NT2/D1 (cell line): ENCODE measurements around the gene TGFB2.

Experiments used
- DNase-seq: peaks from one replicate; pipeline ENCODE4 v3.0.0-alpha.2; 2011; ENCODE audit warnings: low read depth, low spot score
- H3K27me3 ChIP-seq: 2 replicates; pipeline ENCODE4 v1.6.0; 2011; ENCODE audit warnings: mild to moderate bottlenecking; ENCODE audit not compliant: insufficient read length, insufficient read depth
- H3K36me3 ChIP-seq: 2 replicates; pipeline ENCODE4 v1.6.1; 2011; ENCODE audit warnings: mild to moderate bottlenecking, low read length, mixed read lengths; ENCODE audit not compliant: insufficient read depth, insufficient read length
- H3K4me1 ChIP-seq: 2 replicates; pipeline ENCODE4 v1.5.1; 2011; ENCODE audit not compliant: insufficient read depth, insufficient read length
- H3K4me3 ChIP-seq: 2 replicates; pipeline ENCODE4 v1.5.1; 2011; ENCODE audit warnings: low read depth; ENCODE audit not compliant: insufficient read length
- H3K9ac ChIP-seq: 2 replicates; pipeline ENCODE4 v1.6.0; 2011; ENCODE audit warnings: low read depth; ENCODE audit not compliant: insufficient read length
- H3K9me3 ChIP-seq: 2 replicates; pipeline ENCODE4 v1.5.1; 2011; ENCODE audit warnings: mild to moderate bottlenecking, low read length; ENCODE audit not compliant: insufficient read depth
- SUZ12 ChIP-seq: IDR thresholded peaks from 2 replicates; pipeline ENCODE4 v1.6.1; 2011; ENCODE audit not compliant: insufficient read length, insufficient read depth; ENCODE audit errors: extremely low read depth
- YY1 ChIP-seq: IDR thresholded peaks from 2 replicates; pipeline ENCODE4 v1.6.1; 2011; ENCODE audit not compliant: insufficient read length, insufficient read depth
- ZNF274 ChIP-seq: IDR thresholded peaks from 2 replicates; pipeline ENCODE4 v1.6.1; 2011; ENCODE audit warnings: mild to moderate bottlenecking, low read depth, low read length

The TGFB2 gene

DNA sequence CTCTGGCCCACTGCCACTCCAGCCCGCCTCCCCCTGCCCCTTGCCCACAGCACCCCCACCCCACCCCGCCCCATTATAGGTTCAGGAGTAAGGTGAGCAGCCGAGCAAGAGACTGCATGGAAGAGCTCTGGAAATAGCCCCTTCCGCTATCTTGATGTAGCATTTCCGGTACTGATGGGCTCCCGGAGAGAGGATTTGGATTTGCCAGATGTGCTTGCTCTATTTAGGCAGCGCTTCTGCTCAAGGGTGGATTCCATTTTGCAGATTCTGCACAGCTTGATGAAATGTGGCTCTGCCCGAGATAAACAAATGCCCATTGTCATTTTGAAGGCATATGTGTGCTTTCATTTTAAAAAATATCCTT, 6.9 kb downstream of the TGFB2 start:
- peaks cover 14% of the 10 kb centered on the region for H3K27me3 ChIP-seq
- peaks cover 11% of the 10 kb centered on the region for H3K36me3 ChIP-seq
- no peak for DNase-seq
- no peaks in the 10 kb centered on the region for H3K9me3 ChIP-seq
- H3K4me1 ChIP-seq, result no peaks in the 10 kb centered on the region
- no peak overlapping the region for H3K9ac ChIP-seq
- no peak overlapping the region for H3K4me3 ChIP-seq
- TF ChIP-seq ZNF274 (no peak), SUZ12 (no peak), YY1 (no peak)

DNA sequence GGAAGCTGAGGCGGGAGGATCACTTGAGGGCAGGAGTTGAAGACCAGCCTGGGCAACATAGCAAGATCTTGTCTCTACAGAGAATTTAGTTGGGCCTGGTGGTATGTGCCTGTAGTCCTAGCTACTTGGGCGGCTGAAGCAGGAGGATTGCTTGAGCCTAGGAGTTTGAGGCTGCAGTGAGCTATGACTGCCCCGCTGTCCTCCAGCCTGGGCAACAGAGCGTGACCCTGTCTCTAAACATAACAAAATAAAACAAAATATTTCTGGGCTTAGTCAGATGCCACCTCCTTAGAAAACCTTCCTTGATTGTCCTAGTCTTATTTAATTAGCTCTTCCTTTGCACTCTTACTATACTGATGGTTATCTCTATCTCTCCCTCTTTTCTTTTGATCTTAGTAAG, 8.5 kb downstream of the TGFB2 start:
- H3K9ac ChIP-seq, result no peak overlapping the region
- H3K4me3 ChIP-seq, result no peak overlapping the region
- DNase-seq, result no peak
- H3K4me1 ChIP-seq, result no peaks in the 10 kb centered on the region
- no peaks in the 10 kb centered on the region for H3K9me3 ChIP-seq
- H3K36me3 ChIP-seq, result peaks cover 11% of the 10 kb centered on the region
- TF ChIP-seq SUZ12 (no peak), ZNF274 (no peak), YY1 (no peak)
- H3K27me3 ChIP-seq, result no peaks in the 10 kb centered on the region

GRCh38 chr1:218355278-218355677, 10.1 kb downstream of the TGFB2 start:
- H3K4me3 ChIP-seq, result no peak overlapping the region
- peaks cover 16% of the 10 kb centered on the region for H3K36me3 ChIP-seq

DNA sequence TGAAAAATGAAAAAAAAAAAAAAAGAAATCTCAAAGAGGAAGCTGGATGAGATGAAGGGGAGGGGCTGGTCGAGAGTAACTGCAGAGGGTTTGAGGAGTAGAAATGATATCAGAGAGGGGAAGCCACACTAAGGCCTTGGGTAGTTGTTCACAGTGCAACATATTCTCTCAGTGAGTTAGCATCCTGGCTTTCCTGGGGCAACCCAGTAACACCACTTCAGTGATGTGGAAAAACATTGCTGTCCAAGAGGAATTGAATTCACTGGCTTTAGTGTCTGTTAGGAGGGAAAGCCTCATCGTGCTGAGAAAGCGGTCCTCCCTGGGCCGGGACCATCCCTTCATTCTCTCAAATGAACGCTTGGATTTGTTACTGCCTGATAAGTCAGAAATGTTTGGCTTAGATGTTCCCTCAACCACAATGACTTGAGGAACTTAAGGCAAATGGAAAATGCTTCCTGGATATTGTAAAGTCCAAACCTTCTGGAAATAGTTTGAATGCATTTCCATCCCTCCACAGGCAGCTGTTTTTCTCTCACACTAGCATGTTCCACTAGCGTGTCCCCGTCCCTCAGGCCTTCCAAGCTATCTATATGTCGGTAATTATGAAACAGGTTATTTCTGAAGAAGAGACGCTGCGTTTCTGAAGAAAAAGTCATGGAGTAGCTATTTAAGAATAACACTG, 12.2 kb downstream of the TGFB2 start:
- H3K4me1 ChIP-seq, result no peaks in the 10 kb centered on the region
- H3K36me3 ChIP-seq, result peaks cover 16% of the 10 kb centered on the region
- H3K27me3 ChIP-seq, result no peaks in the 10 kb centered on the region
- TF ChIP-seq ZNF274 (no peak), SUZ12 (no peak), YY1 (no peak)
- H3K9ac ChIP-seq, result no peak overlapping the region
- no peak overlapping the region for H3K4me3 ChIP-seq
- no peaks in the 10 kb centered on the region for H3K9me3 ChIP-seq
- no peak for DNase-seq

More at GRCh38 chr1:218355278-218355677, 10.1 kb downstream of the TGFB2 start:
- H3K27me3 ChIP-seq, result no peaks in the 10 kb centered on the region
- no peak for TF ChIP-seq YY1
- no peak overlapping the region for H3K9ac ChIP-seq
- H3K4me1 ChIP-seq, result no peaks in the 10 kb centered on the region
- H3K9me3 ChIP-seq, result no peaks in the 10 kb centered on the region
- no peak for DNase-seq

DNA sequence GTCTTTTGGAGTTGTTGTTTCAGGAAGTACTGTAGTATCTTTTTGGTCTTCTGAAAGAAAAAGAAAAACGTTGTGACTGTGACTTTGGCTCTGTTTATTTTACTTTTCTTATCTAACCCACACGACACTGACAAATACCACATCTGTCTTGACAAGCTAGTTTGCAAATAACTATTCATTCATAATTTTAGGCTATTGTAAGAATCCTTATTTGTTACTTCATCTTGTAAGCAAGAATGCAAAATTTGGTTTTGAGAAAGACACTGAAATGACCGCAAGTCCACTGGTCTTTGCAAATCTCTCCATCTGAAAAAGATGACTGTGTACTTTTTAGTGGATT, 12.7 kb downstream of the TGFB2 start:
- Histone ChIP-seq H3K4me1 (no peaks in the 10 kb centered on the region), H3K4me3 (no peak overlapping the region), H3K27me3 (no peaks in the 10 kb centered on the region), H3K36me3 (peaks cover 14% of the 10 kb centered on the region), H3K9ac (no peak overlapping the region), H3K9me3 (no peaks in the 10 kb centered on the region)
- DNase-seq, result no peak
- no peak for TF ChIP-seq SUZ12
- no peak for TF ChIP-seq YY1
- no peak for TF ChIP-seq ZNF274

GRCh38 chr1:218361298-218362065, 16.3 kb downstream of the TGFB2 start:
- DNase-seq, result no peak
- H3K9ac ChIP-seq, result no peak overlapping the region
- no peak overlapping the region for H3K4me3 ChIP-seq
- TF ChIP-seq SUZ12 (no peak), YY1 (no peak), ZNF274 (no peak)
- H3K36me3 ChIP-seq, result peaks cover 18% of the 10 kb centered on the region
- no peaks in the 10 kb centered on the region for H3K27me3 ChIP-seq
- no peaks in the 10 kb centered on the region for H3K4me1 ChIP-seq
- no peaks in the 10 kb centered on the region for H3K9me3 ChIP-seq

- H3K9me3 ChIP-seq, result no peaks in the 10 kb centered on the region
- no peak for DNase-seq
- no peak for TF ChIP-seq SUZ12
- no peak for TF ChIP-seq YY1
- no peak for TF ChIP-seq ZNF274
- H3K9ac ChIP-seq, result no peak overlapping the region
- H3K4me3 ChIP-seq, result no peak overlapping the region
- no peaks in the 10 kb centered on the region for H3K4me1 ChIP-seq
- H3K36me3 ChIP-seq, result peaks cover 23% of the 10 kb centered on the region
- no peaks in the 10 kb centered on the region for H3K27me3 ChIP-seq
These were observed 17.4 kb downstream of the TGFB2 start for GRCh38 chr1:218362418-218363076.
